NCI-H526 (cell line): ENCODE data around the gene APOL1.

Experiments
- DNase-seq, 2 experiments: peaks; one replicate each; lab custom pipeline; 2025; lab: John Stamatoyannopoulos, UW

APOL1 gene

DNA sequence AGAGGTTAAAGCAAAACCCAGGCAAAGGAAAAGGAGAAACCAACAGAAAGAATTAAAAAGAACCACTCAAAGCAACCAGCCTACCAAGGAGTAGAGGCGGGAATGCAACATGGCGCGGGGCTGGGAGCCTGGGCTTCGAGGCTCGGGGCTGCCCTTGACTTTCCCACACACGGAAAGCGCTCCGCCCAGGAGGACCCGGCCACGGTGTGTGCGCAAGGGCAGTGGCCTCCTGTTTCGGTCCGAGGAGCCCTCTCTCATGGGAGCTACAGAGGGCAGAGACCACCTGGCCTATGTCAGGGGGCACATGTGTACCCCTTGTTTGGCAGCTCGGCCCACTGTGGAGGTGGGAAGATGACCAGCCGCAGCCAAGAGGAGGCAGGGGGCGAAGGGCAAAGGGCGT, 55.9 kb downstream of the APOL1 start:
- DNase-seq = no peak

DNA sequence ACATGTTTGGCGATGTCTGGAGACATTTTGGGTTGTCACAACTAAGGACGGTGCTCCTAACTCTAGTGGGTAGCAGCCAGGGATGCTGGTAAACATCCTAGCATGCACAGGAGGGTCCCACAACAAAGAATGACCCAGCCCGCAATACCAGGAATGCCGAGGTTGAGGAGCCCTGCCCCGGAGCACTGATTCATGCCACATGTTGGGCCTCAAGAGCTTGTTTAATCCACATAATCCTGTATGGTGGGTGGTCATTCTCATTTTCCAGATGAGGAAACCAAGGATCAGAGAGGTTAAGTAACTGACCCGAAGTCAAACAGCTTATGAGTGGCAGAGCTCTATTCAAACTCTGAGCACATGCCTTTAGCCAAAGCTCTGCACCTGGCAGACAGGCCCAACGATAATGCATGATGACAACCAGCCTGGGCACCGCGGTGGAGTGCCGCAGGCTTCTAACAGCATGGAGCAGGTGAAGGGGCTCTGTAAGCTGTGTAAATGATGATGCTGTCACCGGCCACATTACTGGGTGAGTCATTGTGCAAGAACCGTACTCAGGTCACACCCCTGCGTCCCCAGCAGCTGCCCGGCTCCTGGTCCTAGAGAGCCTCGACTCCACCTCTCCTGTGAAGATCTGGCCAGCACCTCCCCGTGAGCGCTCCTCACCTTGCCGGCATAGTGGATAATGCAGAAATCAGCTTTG, 58.6 kb downstream of the APOL1 start:
- DNase-seq = no peak

DNA sequence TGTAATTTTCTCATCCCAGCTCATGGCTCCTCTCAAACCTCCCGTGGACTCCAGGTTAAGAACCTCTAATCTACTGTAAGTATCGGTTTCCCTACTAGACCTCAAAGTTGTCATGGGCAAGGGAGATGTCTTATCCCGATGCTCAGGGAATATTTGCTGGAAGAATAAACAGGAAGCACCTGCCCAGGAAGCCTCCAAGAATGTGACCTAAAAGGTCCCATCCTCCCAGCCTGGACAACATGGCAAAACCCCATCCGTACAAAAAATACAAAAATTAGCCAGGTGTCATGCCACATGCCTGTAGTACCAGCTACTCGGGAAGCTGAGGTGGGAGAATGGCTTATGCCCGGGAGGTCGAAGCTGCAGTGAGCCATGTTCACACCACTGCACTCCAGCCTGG, 62.4 kb downstream of the APOL1 start:
- DNase-seq = no peak

DNA sequence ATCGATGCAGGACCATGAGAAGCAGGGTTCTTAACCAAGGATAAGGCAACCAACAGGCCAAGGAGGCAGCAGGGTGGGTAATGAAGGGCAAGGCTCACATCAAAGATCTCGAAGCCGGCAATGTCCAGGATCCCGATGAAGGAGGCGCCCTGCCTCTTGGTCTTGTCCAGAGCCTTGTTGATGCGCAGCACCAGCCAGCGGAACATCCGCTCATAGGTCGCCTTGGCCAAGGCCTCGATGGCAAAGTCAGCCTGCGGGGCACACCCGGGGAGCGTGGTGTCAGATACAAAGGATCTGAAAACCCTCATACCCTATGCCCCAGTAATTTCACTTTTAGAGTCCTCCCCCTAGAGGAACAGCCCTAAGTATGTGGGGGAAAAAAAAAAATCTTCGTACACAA, 63.5 kb downstream of the APOL1 start:
- no peak for DNase-seq
